ENCODE data around the gene IL17A.

DNA sequence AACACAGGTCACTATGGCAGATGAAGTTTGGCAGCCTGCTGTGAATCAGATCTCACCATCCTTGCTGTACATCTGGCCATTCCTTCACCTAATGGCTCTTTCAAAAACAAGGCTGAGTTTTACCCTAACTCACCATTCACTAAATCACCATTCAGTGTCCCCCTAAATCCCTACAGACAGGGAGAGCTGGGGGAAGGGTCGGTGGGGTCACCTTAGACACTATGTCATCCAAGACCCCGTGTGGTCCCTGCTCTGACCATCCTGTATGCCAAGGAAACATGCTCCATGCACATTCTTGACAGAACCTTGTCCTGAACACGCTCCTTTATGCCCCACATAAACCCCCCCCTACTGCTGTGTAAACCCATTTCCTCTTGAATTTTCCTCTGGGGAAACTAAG, 31.8 kb upstream of the IL17A start:
- TF ChIP-seq, protein P1, sequence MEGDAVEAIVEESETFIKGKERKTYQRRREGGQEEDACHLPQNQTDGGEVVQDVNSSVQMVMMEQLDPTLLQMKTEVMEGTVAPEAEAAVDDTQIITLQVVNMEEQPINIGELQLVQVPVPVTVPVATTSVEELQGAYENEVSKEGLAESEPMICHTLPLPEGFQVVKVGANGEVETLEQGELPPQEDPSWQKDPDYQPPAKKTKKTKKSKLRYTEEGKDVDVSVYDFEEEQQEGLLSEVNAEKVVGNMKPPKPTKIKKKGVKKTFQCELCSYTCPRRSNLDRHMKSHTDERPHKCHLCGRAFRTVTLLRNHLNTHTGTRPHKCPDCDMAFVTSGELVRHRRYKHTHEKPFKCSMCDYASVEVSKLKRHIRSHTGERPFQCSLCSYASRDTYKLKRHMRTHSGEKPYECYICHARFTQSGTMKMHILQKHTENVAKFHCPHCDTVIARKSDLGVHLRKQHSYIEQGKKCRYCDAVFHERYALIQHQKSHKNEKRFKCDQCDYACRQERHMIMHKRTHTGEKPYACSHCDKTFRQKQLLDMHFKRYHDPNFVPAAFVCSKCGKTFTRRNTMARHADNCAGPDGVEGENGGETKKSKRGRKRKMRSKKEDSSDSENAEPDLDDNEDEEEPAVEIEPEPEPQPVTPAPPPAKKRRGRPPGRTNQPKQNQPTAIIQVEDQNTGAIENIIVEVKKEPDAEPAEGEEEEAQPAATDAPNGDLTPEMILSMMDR (IDR thresholded peaks at IDR 0.05 in 8 of 11, conservative IDR thresholded peaks at IDR 0.05 in 3 of 11) = no peak
- no peak for TF ChIP-seq POLR2AphosphoS5 (IDR thresholded peaks at IDR 0.05)

Data from spleen (tissue), 7 donors.